GM12878 (cell line): ENCODE measurements around the gene FOXD2. TPM values are rescaled to one million over a fixed set of nuclear protein-coding genes. Genes with fewer than 3 reads are reported as not detected.

Source experiments
- ATAC-seq: fragments of 200-7000 bp; cut with Tn5 transposase; 3 replicates; pipeline ENCODE4 v1.9.1; 2020; ENCODE audit warnings: mild to moderate bottlenecking, moderate library complexity
- BruUV-seq: library from RNA; stranded (reverse); fragments of 400-500 nt; replicated peaks from 2 replicates; lab custom pipeline; 2021; lab: Mats Ljungman, UMichigan
- CTCF ChIA-PET: fragments of 300-600 bp; sonication (Branson Sonifier 250); formaldehyde crosslinking; extraction: SDS; loops from one replicate; lab custom pipeline; 2021; ENCODE audit warnings: inconsistent platforms; lab: Yijun Ruan, JAX
- POLR2A ChIA-PET: fragments of 350-600 bp; formaldehyde crosslinking; extraction: SDS; loops from one replicate; lab custom pipeline; 2021; ENCODE audit warnings: inconsistent platforms; lab: Charles Lee
- RAD21 ChIA-PET: fragments of 300-600 bp; sonication (Branson Sonifier 250); formaldehyde crosslinking; loops from one replicate; lab custom pipeline; 2023; ENCODE audit warnings: antibody characterized with exemption; ENCODE audit not compliant: unreplicated experiment; lab: Charles Lee
- SMC1A ChIA-PET: fragments of 300-600 bp; sonication (Branson Sonifier 250); formaldehyde crosslinking; loops from one replicate; lab custom pipeline; 2023; ENCODE audit not compliant: unreplicated experiment, uncharacterized antibody; lab: Charles Lee
- DNase-seq: peaks from one replicate; pipeline ENCODE4 v3.0.0-alpha.2; 2011; ENCODE audit warnings: low read depth, low spot score
- FAIRE-seq: peaks from 3 replicates; lab custom pipeline; 2011; peaks lifted over from hg19 to GRCh38; lab: Jason Lieb, UNC
- H2AFZ ChIP-seq: 2 replicates; pipeline ENCODE4 v1.6.0; 2011; ENCODE audit warnings: low read depth, low read length, control low read depth; ENCODE audit not compliant: control insufficient read depth
- H3K27ac ChIP-seq: 2 replicates; pipeline ENCODE4 v1.5.1; 2011; ENCODE audit warnings: control low read depth; ENCODE audit not compliant: control insufficient read depth, insufficient read depth
- H3K27me3 ChIP-seq, 2 experiments: replicated peaks in 1 of 2; 2 replicates each; pipeline versions ENCODE4 v1.6.0 to v1.6.1; 2011; ENCODE audit warnings: low read length in 1 of 2; ENCODE audit not compliant: control insufficient read depth in 2 of 2, insufficient read depth in 2 of 2
- H3K36me3 ChIP-seq, 2 experiments: 2 replicates each; pipeline ENCODE4 v1.5.1; 2011; ENCODE audit warnings: low read length in 1 of 2; ENCODE audit not compliant: control insufficient read depth in 2 of 2, insufficient read depth in 2 of 2
- H3K4me1 ChIP-seq: 2 replicates; pipeline ENCODE4 v1.6.1; 2011; ENCODE audit warnings: mild to moderate bottlenecking, low read length, moderate library complexity, mixed read lengths; ENCODE audit not compliant: control insufficient read depth, insufficient read depth
- H3K4me2 ChIP-seq: 2 replicates; pipeline ENCODE4 v1.6.0; 2011; ENCODE audit warnings: control low read depth; ENCODE audit not compliant: control insufficient read depth, insufficient read depth
- H3K4me3 ChIP-seq: fragments of 200-600 bp; sonication (generic); 2 replicates; pipeline ENCODE4 v1.5.1; 2016
- H3K79me2 ChIP-seq: 2 replicates; pipeline ENCODE4 v1.6.0; 2011; ENCODE audit warnings: low read length; ENCODE audit not compliant: control insufficient read depth, insufficient read depth
- H3K9ac ChIP-seq: 2 replicates; pipeline ENCODE4 v1.8.0; 2011; ENCODE audit warnings: low read length, control low read depth, mixed read lengths; ENCODE audit not compliant: control insufficient read depth, insufficient read depth
- H3K9me3 ChIP-seq: replicated peaks from 3 replicates; pipeline ENCODE4 v1.5.1; 2011; ENCODE audit warnings: mild to moderate bottlenecking, low read length; ENCODE audit not compliant: control insufficient read depth, insufficient read depth
- H4K20me1 ChIP-seq: 2 replicates; pipeline ENCODE4 v1.6.0; 2011; ENCODE audit not compliant: control insufficient read depth, insufficient read depth
- BCL3 ChIP-seq: IDR thresholded peaks from 2 replicates; pipeline ENCODE4 v1.6.1; 2011; ENCODE audit warnings: borderline replicate concordance, low read depth, mild to moderate bottlenecking, moderate library complexity, low read length; ENCODE audit not compliant: insufficient read depth, poor library complexity, severe bottlenecking
- CHD2 ChIP-seq: IDR thresholded peaks from 2 replicates; pipeline ENCODE4 v1.6.1; 2011; ENCODE audit warnings: low read depth, low read length, improper control_type of control experiment, borderline replicate concordance
- CREM ChIP-seq: IDR thresholded peaks from 2 replicates; pipeline ENCODE4 v1.6.1; 2014; ENCODE audit warnings: antibody characterized with exemption, low read depth
- FOXK2 ChIP-seq: fragments of 450-650 bp; IDR thresholded peaks from 2 replicates; pipeline ENCODE4 v1.6.1; 2017; ENCODE audit warnings: mild to moderate bottlenecking, moderate library complexity
- SUPT20H ChIP-seq: IDR thresholded peaks from 2 replicates; pipeline ENCODE4 v1.6.1; 2011; ENCODE audit warnings: low read depth, mild to moderate bottlenecking, low read length, moderate library complexity, borderline replicate concordance; ENCODE audit not compliant: control insufficient read depth
- TCF12 ChIP-seq: IDR thresholded peaks from 2 replicates; pipeline ENCODE4 v1.6.1; 2011; ENCODE audit warnings: low read depth, mild to moderate bottlenecking, low read length
- YY1 ChIP-seq: IDR thresholded peaks from 2 replicates; pipeline ENCODE4 v1.6.1; 2011; ENCODE audit warnings: low read depth, mild to moderate bottlenecking, low read length
- ZNF384 ChIP-seq: IDR thresholded peaks from 2 replicates; pipeline ENCODE4 v1.6.1; 2012; ENCODE audit warnings: low read depth, mild to moderate bottlenecking, low read length, improper control_type of control experiment, borderline replicate concordance
- ZNF622 ChIP-seq: fragments of 450-650 bp; IDR thresholded peaks from 2 replicates; pipeline ENCODE4 v1.6.1; 2017; ENCODE audit warnings: mild to moderate bottlenecking, inconsistent platforms
- WGBS: methylation state at CpG from one replicate; pipeline ENCODE4 v1.1.6; 2016; ENCODE audit warnings: low lambda C conversion rate; ENCODE audit not compliant: insufficient replicate concordance, insufficient coverage; ENCODE audit errors: missing lambda C conversion rate; 5-methylcytosine and 5-hydroxymethylcytosine counted together
- in situ Hi-C: fragments of 300-500 bp; cut with MboI; formaldehyde crosslinking; loops from 9 replicates; pipeline ENCODE4 v1.14.3; 2018; ENCODE audit warnings: mixed read lengths
- intact Hi-C: fragments of 100-400 bp; cut with micrococcal nuclease; formaldehyde crosslinking; loops from one replicate; pipeline ENCODE4 v1.14.2; 2022; ENCODE audit not compliant: unreplicated experiment
- polyA plus RNA-seq, 11 experiments: library from polyadenylated mRNA; depleted of rRNA in 4 of 11; unstranded in 6 of 11; stranded (reverse) in 5 of 11; fragments of >200 nt; fragmentation: Nextera tagmentation in 4 of 11; fragmentation: Illumina TruSeq in 1 of 11; extraction: Ambion mirVana in 4 of 11; extraction: Trizol in 1 of 11; gene quantifications; 1 replicate in 1 of 11; 2 replicates in 10 of 11; pipeline versions ENCODE4 v1.2.1 to v1.2.3, GENCODE V29; 2011 to 2016; ENCODE audit warnings: inconsistent platforms in 2 of 11, missing spikeins in 2 of 11, low read depth in 1 of 11
- total RNA-seq, 4 experiments: library from RNA; depleted of rRNA in 3 of 4; stranded (reverse); fragments of >200 nt in 3 of 4; fragmentation: Illumina TruSeq in 1 of 4; extraction: Trizol in 1 of 4; gene quantifications; 2 replicates each; pipeline versions ENCODE4 v1.2.1 to v1.2.3, GENCODE V29; 2013 to 2021

FOXD2 gene
- total and polyA plus RNA-seq, 10 of the 15 experiments (the other 5 are each of a cell fraction or from before 2014, with no cell fraction given): under 0.01 to 0.27 (median 0.04) TPM; not detected in 1

GRCh38 chr1:47434051-47434842 lies 3.6 kb upstream of the FOXD2 start (continued):
- TF ChIP-seq YY1 (no peak), CHD2 (no peak), SUPT20H (no peak), ZNF622 (no peak), CREM (no peak), BCL3 (no peak), TCF12 (no peak)

GRCh38 chr1:47435506-47436303 lies 2.1 kb upstream of the FOXD2 start:
- ChIA-PET CTCF (interaction anchor here (0.6 to 3.8 kb wide), 26 partner anchors 10 to 291 kb away, joined by 3 to 22 read pairs (median 4); partner anchors contain the start of genes PDZK1IP1 and STIL), POLR2A (interaction anchor here (0.6 kb wide), 1 partner anchor 47 kb away, joined by 3 read pairs; no protein-coding TSS in a partner anchor), SMC1A (interaction anchor here (0.7 to 1.9 kb wide), 6 partner anchors 11 to 293 kb away, joined by 3 to 10 read pairs (median 4); no protein-coding TSS in a partner anchor), RAD21 (interaction anchor here (1.1 to 2.1 kb wide), 7 partner anchors 14 to 291 kb away, joined by 3 to 11 read pairs (median 4); no protein-coding TSS in a partner anchor)
- WGBS: 50% methylated on average over 6 of the region's 6 CpGs
- Histone ChIP-seq H3K4me2 (peak overlapping the region; percentile 98), H3K79me2 (peaks cover 2% of the 10 kb centered on the region; the same call in 1 of the 2 replicates), H3K4me3 (peak overlapping the region; percentile 88), H3K9me3 (no peaks in the 10 kb centered on the region), H2AFZ (no peak overlapping the region; the same call in 1 of the 2 replicates), H3K27ac (no peak overlapping the region), H3K36me3 (no peaks in the 10 kb centered on the region), H4K20me1 (no peaks in the 10 kb centered on the region), H3K27me3 (peaks cover 3 to 10% of the 10 kb centered on the region in 2 experiments), H3K4me1 (peaks cover 23% of the 10 kb centered on the region), H3K9ac (0 out of 2 replicates have a peak overlapping the region, but pooled peaks have one; percentile 77)
- no peak for ATAC-seq
- in situ Hi-C loops (no loop called here), intact Hi-C loops (loop anchor here (1.0 to 10.0 kb wide), 5 partner anchors 47 to 292 kb away; partner anchors contain the start of gene CMPK1)
- FAIRE-seq: no peak
- no peak for DNase-seq
- TF ChIP-seq ZNF384 (peak; percentile 66; the same call in 1 of the 2 replicates), FOXK2 (no peak)
- TSS peak; percentile 69 for BruUV-seq
